ENCODE results near the gene INPP5F. TPM values are rescaled to one million over a fixed set of nuclear protein-coding genes. Genes with fewer than 3 reads are reported as not detected.
A peak's percentile ranks its signal among the peaks of the same experiment; 100 is the strongest.

The INPP5F gene
- polyA plus RNA-seq, 4 donors, result 49.2 to 59.1 (median 58.1) TPM

DNA sequence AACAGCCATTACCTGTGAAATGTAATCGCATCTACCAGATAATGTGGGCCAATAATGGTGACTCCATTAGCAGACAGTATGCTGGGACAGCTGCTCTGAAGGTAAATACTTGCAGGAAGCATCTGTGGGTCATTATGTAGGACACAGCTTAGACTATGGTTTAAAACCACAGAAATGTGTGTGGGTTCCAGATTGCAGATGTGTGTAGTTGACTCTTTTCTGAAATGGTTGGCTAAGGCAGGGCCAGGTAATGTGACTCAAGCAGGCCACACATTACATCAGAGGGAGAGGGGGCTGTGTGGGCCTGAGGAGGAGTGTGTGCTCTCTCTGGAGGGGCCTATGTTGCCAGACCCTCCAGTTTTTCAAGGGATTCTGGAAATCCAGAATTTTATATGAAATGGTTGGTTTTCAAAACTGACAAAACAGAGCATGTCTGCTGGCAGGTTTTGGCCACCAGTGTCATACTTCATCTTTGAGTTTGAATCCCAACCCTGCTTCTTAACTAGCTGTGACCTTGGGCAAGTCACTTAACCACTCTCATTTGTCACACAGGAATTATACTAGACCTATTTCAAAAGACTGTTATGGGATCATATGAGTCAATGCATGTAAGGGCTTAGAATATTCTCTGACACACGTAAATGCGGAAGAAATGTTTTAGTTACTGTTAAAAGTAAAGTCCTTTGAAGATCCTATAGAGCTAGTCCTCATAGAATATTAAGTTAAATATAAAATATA lies 82.3 kb downstream of the INPP5F start:
- DNase-seq (ENCODE audit: low read depth in 4 of 4, low spot score in 3 of 4), result no peak

DNA sequence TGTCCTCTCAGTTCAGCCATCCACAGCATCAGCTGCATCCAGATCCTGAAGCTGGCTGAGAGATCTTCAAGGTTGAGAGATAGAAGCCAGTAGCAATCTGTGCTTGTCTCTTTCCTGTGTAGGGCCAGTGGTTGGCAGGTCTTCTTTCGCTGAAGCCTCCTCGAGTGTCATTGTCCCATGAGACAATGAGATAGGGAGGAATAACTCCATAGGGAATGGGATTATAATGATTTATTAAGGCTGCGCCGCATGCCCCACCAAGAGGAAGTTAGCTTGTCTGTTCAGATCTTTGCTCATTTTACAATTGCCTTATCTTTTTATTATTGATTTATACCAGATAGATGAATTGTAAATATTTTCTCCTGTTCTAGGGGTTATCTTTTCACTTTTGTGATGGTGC lies 85.3 kb downstream of the INPP5F start:
- DNase-seq (ENCODE audit: low read depth in 4 of 4, low spot score in 3 of 4), result no peak

- no peak for DNase-seq (ENCODE audit: low read depth in 4 of 4, low spot score in 3 of 4)
These were observed 86.8 kb downstream of the INPP5F start for GRCh38 chr10:119812684-119813083.

GRCh38 chr10:119815671-119816070 lies 89.8 kb downstream of the INPP5F start:
- DNase-seq (ENCODE audit: low read depth in 4 of 4, low spot score in 3 of 4), result no peak

GRCh38 chr10:119817991-119818888 lies 92.4 kb downstream of the INPP5F start:
- DNase-seq (ENCODE audit: low read depth in 4 of 4, low spot score in 3 of 4), result peak; percentile 71 to 80 (median 74)

- DNase-seq (ENCODE audit: low read depth in 4 of 4, low spot score in 3 of 4), result no peak
These were observed 93.0 kb downstream of the INPP5F start for GRCh38 chr10:119818889-119819270.

- DNase-seq (ENCODE audit: low read depth in 4 of 4, low spot score in 3 of 4), result no peak
These were observed 95.3 kb downstream of the INPP5F start for GRCh38 chr10:119821182-119821581.

GRCh38 chr10:119824299-119824698 lies 98.4 kb downstream of the INPP5F start:
- no peak for DNase-seq (ENCODE audit: low read depth in 4 of 4, low spot score in 3 of 4)

GRCh38 chr10:119826771-119827170 lies 100.9 kb downstream of the INPP5F start:
- no peak for DNase-seq (ENCODE audit: low read depth in 4 of 4, low spot score in 3 of 4)

DNA sequence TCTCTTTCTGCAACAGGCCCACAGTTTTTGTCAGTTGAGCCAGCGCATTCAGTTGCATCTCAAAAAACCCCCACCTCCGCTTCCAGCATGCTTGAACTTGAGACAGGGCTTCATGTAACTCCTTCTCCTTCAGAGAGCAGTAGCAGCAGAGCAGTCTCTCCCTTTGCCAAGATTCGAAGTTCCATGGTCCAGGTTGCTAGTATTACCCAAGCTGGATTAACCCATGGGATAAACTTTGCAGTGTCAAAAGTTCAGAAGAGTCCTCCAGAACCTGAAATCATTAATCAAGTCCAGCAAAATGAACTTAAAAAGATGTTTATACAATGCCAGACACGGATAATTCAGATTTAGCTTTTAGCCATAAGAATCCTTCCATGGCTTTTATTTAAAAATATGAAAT lies 101.6 kb downstream of the INPP5F start:
- DNase-seq (ENCODE audit: low read depth in 4 of 4, low spot score in 3 of 4), result no peak

DNA sequence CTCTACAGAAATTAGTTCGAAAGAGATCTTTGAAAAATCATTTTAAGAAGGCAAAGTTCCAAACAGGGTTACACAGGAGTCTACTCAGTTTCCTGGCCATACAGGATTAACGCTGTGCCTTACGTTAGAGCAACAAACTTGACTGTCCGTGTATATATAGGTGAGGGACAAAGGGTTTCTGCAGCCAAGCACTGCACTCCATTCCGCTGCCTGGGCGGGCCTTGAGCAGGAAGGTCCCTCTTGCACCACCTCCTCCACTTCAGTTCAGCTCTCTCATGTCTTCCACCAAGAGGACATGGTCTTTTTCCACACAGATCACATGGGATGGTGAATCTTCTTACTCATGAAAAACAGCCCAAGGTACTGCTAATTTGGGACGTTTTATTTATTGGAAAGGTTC lies 103.6 kb downstream of the INPP5F start:
- DNase-seq (ENCODE audit: low read depth in 4 of 4, low spot score in 3 of 4), result no peak

DNA sequence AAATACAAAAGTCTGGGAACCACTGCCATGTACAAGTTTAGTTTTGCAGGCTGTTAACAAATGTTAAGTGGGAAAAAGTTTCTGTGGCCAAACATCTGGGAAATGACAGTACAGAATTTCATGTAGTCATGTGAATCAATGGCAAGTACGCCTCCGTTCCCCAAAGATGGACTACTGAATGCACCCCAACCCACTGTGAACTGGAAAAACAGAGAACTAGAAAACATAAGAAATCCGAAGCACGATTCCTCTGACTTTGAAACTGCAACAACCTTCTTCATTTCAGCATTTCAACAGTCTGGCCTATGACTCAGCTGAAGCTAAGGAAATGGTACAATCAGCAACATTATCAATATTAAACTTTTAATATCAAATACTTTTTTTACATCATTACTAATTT lies 105.0 kb downstream of the INPP5F start:
- DNase-seq (ENCODE audit: low read depth in 4 of 4, low spot score in 3 of 4), result no peak

- DNase-seq (ENCODE audit: low read depth in 4 of 4, low spot score in 3 of 4), result no peak
These were observed 105.8 kb downstream of the INPP5F start for GRCh38 chr10:119831656-119832055.

- no peak for DNase-seq (ENCODE audit: low read depth in 4 of 4, low spot score in 3 of 4)
These were observed 107.1 kb downstream of the INPP5F start for GRCh38 chr10:119832951-119833350.

DNA sequence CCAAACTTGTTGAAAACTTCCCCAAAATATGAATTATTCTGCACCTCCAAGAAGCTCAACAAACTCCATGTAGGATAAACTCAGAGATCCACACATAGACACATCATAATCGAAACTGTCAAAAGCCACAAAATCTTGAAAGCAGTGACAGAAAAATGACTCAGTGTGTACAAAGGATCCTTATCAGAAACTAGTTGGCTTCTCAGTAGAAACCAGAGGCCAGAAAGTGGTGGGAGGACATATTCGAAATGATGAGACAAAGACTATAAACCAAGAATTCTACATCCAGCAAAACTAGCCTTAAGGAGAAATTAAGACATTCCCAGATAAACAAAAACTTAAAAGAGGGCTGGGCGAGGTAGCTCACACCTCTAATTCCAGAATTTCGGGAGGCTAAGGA lies 108.3 kb downstream of the INPP5F start:
- no peak for DNase-seq (ENCODE audit: low read depth in 4 of 4, low spot score in 3 of 4)

DNA sequence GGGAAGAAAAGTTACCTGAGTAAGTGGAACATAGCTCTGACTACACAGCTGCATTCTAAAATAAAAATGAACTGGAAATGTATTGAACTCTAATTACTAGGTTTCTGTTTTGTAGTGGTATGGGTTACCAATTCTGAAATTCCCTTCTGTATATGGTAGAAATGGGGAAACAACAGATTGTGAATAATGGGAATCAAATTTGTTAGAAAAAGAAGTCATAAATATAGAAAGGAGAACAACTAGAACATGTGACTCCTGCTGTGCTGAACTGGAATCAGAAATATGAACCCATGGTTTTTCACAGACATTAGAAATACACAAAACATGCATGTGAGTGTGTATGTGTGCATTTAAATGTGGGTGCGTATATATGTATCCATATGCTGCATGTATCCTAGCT lies 119.8 kb downstream of the INPP5F start:
- no peak for DNase-seq (ENCODE audit: low read depth in 4 of 4, low spot score in 3 of 4)

DNA sequence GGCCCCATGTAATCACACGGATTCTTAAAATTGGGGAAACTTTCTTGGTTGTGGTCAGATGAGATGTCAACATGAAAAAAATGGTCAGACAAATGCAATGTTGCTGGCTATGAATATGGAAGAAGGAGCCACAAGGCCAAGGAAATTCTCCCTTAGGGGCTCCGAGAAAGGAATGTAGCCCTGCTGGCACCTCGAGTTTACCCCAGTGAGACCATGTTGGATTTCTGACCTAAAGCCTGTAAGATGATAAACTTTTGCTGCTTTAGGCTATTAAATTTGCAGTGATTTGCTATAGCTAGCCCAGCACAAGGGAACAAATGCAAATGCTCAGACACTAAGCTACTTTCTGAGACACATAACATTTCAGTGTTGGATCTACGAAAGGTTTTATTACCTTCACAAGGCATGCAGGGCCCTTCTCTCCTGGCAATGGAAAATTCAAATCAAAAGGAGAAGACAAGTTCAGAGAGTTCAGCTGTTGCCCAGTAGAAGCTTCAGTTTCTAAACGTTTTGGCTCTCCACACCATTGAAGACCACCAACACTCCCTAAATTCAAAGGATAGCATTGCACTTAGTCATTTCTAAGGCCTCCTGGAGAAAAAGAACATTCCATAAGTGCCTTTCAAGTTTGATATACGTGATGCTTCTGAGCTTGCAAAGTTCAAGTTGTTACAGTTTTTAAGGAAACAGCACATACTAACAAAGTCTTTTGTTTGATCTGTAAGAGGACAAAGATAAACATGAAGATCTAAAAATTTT lies 123.4 kb downstream of the INPP5F start:
- no peak for DNase-seq (ENCODE audit: low read depth in 4 of 4, low spot score in 3 of 4)

DNA sequence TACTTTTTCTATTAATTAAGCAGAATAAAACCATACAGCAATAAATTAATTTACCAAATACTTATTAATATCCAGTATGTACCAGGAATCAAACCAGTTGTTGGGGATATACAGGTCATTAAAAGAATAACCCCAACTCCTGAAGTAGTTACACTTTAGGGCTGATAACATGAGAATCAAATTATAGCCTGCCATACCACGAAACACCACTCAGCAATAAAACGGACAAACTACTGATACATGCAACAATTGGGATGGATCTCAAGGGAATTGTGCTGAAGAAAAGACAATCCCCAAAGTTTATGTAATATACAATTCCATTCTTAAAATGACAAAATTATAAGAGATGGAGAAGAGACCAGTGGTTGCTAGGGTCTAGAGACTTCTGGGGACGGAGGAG lies 124.1 kb downstream of the INPP5F start:
- DNase-seq (ENCODE audit: low read depth in 4 of 4, low spot score in 3 of 4), result no peak

DNA sequence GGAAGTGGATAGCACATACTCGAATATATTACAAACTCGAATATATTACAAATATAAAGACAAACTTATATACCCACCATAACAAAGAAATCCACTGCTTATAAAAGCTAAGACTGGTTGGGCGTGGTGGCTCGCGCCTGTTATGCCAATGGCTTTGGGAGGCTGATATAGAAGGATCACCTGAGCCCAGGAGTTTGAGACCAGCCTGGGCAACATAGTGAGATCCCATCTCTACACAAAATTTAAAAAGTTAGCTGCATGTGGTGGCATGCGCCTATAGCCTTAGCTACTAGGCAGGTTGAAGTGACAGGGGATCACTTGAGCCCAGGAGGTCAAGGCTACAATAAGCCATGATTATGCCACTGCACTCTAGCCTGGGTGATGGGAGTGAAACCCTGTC lies 126.4 kb downstream of the INPP5F start:
- no peak for DNase-seq (ENCODE audit: low read depth in 4 of 4, low spot score in 3 of 4)

DNA sequence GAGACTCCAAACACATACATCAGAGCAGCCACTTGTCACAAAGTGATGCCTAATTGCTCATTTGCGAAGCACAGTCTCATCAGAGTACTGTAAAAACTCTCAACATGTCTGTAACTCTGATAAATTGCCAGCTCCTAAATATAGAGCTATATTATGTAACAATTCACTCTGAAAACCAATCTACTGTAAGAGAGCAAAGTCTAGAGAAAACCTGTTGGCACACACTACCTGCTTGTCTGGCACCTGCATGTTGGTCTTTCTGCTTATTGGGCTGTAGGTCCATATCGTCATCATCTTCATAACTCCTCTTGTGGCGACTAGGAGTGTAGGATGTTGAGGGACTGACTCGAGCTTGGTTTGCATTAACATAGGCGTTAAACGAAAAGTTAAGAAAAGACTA lies 127.0 kb downstream of the INPP5F start:
- DNase-seq (ENCODE audit: low read depth in 4 of 4, low spot score in 3 of 4), result no peak

DNA sequence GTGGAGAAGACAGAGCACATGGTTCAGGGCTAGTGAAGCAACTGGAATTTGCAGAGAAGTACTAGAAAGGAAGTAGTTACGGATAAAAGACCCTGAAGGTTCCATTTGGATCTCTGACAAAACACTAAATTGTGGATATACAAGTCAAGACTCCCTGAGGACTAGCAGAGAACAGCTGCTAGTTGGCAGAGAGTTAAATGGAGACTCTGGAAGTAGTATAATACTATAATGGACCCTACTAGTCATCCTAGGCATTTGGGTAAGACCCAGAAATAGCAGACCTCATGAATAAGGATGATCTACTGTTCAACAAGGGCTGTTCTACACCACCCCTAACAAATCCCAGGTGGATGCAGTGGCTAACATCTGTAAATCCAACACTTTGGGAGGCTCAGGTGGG lies 127.7 kb downstream of the INPP5F start:
- no peak for DNase-seq (ENCODE audit: low read depth in 4 of 4, low spot score in 3 of 4)
